GM18519 (cell line): ENCODE data around the gene ACAA2.
"Not testable (repeated sequence)": the region's sequence is repeated elsewhere in the genome, so short reads cannot be mapped to it uniquely, and the experiment has no call there.

Experiments used
- ATAC-seq: cut with Tn5 transposase; IDR thresholded peaks from one replicate; pipeline ENCODE4 v1.9.1; 2021; ENCODE audit warnings: mild to moderate bottlenecking, moderate library complexity; ENCODE audit not compliant: unreplicated experiment, low FRiP score

The ACAA2 gene

DNA sequence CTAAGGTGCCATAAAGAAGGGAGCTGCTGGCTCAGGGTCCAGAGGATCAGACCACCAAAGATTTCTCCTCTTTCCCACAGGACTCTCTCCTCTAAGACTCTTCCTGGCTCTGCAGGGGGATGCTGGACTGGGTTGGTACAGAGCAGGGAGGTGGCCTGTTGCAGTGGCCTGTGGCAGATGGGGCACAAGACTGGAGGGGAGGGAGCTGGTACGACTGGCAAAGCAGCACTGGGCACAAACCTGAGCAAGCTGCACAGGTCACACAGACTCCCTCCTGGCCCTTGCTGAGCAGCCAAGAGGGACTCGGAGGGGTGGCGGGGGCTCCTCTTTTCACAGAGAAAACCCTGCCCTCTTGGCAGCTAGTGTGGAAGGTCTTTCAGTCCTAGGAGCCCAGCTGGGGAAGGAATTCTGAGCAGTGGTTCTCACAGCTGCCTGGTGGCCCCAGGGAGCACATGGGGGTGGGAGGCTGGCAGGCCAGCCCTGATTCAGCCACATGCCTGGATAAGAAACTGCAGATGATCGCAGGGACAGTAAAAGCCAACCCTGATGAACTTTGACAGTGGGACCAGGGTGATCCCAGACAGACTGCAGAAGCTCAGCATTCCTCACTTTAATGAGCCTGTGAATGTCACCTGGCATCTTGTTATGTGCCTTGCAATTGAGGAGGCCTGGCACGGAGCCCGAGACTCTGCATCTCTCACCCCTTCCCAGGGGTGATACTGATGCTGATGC lies 32.5 kb upstream of the ACAA2 start:
- no peak for ATAC-seq

DNA sequence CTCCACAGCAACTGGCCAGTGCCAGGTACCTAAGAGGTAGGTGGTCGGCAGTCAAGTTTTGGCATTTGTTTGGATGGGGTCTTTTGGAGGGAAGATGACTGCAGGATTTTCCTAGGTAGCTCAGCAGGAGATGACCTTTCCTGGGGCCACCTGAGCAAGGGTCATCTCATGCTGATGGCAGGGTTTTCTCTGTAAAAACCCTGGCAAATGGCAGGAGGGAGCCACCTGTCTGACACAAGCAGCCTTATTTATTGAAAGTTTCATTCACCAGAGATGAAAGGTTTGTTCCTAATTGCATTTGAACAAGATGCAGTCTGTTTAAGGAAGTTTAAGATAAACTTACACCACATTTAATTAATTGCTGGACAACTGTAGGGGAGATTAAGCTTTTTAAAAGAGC lies 31.6 kb upstream of the ACAA2 start:
- no peak for ATAC-seq

DNA sequence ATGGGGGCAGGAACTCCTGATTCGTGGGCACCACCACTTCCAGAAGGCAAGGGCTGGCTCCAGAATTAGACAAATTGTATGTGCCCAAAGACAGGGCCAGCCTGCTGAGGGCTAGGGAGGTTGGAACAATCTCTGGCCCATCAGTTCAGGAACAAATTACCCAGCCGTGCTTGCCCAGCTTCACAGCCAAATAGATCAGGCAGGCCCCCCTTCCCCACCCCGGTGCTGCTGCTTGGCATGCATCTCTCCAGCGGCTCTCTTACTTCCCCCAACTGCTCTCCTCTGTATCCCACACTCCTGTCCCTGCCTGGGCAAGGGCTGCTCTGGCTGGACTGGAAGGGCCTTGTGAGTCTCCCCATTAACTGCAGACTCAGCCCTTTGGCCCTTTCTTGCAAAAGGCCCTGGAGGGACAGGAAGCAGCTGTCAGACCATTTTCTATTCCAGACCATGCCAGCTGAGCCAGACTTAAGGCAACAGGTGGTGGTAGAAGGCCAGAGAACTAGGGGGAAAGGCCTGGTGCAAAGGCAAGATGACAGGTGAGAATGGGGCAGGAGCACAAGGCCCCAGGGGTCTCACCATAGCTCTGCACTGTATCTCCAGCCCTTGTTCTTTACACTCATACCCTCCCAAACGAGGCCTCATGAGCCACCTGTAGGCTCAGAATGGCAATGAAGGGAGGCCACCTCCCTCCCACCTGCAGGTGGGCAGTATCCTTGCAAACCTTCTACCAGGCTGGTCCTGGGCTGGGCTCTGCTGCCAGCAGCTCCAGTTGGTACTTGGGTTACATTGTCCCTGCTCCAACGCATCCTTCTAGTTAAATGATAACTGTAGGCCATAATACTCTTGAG lies 30.7 kb upstream of the ACAA2 start:
- ATAC-seq = no peak

DNA sequence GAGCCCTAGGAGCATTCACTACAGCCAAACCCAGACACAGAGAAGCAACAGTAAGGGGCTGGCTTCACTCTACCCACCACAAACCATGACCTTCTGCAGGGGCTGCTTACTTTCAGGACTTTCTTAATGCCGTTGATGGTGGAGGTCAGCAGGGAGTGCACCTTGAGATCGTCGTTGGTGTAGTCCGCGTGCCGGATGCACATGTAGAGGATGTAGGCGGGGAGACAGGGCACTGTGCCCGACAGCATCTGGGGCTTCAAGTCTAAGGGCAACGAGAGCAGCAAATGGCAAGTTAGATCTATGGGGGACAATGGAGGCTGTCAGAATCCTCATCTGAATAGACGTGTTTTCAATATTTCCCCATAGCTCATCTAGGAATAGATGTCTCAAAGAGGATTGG lies 29.8 kb upstream of the ACAA2 start:
- ATAC-seq = no peak

DNA sequence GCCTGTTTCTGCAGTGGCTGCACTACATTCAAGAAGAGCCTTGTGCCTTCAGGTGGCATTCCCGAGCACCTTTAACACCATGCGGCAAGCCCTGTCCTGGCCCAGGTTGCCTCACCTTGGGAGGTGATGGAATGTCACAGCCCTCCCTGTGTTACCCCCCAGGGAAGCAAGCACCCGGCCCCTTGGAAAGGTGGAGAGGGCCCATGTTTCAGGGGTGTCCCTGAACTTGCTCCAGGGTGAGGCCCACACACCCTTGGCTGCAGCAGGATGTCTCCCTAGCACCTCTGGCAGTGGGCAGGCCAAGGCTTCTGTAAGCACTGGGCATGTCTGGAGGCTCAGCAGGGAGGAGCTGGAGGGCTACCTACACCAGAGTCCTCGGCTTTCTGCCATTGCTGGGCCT lies 29.3 kb upstream of the ACAA2 start:
- no peak for ATAC-seq

DNA sequence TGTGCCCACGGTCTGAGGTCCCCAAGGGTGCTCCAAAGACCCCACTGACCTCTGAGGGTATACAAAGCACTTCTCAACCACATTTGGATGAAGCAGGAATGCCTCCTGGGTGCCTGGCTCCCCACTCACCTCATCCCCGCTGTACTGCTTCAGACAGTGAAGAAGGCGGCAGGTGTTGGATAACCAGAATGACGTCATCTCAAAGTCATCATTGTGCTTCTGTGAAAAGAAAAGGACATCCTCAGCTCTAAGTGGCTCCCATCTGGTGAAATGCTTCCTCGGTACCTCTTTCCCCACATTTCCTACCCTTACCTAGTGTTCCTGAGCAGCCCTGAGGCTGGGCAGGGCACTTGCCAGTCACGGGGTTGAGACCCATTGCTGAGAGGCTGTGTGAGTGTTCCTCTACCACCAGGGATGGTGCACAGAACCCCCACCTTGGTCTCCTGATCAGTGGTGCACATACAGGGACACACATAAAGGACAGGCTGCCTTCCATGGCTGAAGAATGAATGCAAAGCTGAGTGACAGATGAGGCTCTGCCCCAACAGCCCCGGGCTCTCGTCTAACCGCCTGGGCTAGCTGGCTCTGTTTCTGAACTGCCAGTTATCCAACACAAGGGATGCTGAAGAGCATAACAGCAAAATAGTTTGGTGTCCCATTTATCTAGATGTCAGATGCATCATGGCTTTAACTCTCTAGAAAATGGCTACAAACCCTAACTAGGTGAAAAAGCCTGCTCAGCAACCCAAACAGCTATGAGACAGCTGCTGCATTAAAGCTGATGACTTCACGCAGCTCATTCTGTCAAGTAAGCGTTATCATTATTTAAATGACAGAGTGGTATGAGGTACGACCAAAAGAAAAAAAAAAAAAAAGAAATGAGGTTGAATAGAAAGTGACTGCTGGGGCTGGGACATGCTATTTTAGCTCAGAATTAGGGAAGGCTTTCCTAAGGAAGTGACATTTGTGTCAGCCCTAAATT lies 28.2 kb upstream of the ACAA2 start:
- ATAC-seq = no peak

DNA sequence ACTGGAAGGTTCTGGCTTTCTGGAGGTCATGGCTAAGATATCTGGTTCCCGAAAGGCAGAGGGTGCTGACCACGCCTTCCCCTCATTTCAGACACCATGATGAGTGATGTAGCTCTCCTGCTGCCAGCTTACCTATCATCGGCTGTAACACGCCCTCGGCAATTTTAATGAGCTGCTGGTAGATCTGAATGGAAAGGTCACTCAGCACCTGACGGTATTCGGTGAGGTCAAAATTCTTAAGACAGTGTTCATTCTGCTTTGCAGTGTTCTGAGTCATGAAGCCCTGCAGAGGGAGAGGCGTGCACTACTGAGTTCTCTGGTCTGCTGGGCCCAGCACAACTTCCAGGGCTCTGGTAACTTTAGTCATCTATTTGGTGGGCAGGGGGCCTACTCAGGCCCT lies 25.7 kb upstream of the ACAA2 start:
- no peak for ATAC-seq

DNA sequence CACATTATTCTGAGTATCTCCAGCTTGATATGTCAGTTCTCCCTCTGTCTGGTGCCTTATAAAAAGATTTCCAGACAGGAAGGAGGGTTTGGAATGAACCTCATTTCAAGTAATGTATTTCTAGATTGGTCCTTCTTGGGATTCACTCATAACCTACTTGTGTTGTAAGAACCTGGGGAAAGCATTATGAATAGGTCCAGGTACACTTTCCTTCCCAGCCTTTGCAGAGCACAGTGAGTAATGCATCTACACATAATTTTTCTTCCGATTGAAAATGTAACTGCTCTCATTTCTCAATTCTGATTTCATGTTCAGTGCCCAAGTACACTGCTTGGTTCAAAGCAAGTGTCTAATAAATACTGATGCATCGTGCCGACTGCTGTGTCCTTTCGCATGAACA lies 25.0 kb upstream of the ACAA2 start:
- ATAC-seq = no peak

DNA sequence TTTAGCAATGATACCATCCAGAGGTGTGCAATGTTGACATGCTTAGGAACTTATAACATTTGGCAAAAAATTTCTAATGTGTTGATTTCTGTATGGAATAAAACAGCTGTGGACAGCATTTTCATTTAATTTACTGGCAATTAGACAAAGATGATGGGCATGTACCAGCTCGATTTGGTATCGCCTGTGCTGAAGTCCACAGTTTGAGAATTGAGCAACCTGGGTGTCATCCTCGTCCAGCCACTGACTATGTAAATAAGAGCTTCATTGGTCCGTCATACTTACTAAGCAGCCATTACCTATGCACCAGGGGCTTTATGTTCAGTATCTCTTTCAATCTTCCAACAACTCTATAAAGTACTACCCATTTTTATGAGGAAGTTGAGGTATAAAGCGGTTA lies 24.6 kb upstream of the ACAA2 start:
- ATAC-seq = no peak

DNA sequence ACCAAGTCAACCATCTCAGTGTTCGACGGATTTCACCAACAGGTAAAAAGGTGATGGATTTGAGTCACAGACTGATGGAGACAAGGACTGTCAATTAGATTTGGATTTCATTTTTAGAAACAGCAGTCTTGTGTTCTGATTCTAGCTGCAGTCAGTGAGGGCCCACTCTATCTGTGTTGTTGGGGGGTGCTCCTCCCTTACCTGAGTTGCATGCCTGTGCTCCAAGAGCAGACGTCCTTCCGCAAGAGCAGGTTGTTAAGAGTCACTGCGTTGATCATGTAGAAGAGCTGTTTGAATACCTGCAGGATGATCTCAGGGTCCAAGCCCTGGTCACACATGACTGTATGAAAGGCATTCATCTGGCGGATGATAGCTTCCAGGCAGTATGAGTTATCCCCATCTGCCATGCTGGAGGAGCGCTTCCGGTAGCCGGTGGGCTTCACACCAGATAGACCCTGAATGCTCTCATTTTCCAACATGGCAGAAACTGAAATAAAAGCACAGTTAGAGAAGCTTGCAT lies 24.0 kb upstream of the ACAA2 start:
- ATAC-seq = not testable (repeated sequence)

DNA sequence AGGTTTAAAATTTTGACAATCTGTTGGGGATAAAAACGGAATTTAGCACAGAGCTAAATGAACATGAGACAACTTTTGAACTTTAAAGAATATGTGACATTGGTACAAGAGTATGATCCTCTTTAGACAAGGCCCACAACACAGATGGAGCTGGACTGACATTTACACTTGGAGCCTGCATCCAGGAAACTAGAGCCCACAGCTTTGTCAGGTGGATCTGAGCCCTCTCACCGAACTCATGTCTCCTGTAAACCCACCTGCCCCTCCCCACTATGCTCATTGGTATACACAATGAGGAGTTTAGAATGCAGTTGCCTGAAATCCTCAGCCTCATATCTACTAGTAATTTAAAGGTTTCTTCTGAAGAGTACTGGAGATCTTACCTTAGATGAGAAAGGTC lies 22.1 kb upstream of the ACAA2 start:
- ATAC-seq = no peak

DNA sequence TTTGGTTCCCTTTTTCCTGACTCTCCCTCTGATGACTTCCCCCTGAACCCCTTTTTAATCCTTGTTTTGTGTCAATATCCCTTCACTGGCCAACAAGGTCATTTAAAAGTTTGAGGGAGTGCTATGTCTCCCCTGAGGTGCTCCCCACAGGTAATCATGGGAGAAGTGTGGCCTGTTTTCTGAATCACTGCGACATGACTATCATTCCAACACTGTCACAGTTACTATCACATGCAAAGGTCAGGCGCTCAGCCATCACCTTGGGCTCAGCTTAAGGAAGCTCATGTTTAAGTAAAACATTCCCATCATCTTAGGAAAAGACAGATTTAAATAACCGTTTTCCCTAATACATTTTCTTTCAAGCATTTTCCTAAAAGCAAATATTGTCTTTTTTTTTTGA lies 20.9 kb upstream of the ACAA2 start:
- no peak for ATAC-seq

DNA sequence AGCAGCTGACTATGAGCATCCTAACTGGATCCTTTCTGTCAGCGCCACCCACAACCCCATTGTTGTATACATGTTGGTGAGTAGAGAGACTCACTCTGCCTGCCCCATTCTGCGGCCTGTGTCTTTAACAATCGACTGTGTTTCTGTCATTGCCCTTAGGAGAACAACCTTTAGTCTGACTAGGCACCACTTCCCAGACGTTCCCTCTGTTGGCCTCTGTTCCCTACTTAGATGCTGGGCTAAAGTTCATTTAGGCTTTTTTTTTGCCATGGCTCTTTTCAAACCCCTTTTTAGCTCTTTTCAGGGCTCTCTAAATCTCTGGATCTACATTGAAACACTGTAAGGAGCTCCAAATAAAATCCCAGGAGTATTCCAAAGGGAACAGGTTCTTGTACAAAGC lies 20.5 kb upstream of the ACAA2 start:
- ATAC-seq = no peak

DNA sequence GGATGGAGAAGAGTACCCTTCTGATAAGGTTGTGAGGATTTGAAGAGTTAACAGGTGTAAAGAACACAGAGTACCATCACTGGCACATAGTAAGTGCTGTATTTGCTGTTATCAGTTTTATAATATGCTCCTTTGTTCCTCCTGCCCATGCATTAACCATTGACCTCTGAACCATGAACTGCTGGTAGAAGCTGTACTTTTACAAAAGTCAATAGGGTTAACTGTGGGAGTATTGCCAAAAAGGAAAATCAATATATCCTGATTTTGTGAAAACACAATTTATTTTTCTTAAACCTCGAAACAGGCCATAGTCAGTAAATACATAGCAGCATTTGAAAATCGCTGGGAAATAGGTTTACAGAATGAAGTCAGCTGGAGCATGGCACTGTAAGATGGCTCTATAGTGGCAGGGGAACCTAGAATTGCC lies 18.9 kb upstream of the ACAA2 start:
- no peak for ATAC-seq

DNA sequence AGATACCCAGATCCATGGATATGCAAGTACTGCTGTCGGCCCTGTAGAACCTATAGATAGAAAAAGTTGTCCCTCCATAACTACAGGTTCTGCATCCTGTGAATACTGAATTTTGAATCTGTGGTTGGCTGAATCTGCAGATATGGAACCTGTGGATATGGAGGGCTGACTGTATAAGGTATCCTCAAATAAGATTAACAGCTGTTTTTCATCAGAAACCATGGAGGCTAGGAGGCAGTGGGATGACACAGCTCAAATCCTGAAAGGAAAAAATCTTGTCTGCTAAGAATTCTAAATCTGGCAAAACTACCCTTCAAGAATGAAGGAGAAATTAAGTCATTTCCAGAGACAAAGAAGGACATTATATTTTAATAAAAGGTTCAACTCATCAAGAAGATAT lies 14.7 kb upstream of the ACAA2 start:
- no peak for ATAC-seq

DNA sequence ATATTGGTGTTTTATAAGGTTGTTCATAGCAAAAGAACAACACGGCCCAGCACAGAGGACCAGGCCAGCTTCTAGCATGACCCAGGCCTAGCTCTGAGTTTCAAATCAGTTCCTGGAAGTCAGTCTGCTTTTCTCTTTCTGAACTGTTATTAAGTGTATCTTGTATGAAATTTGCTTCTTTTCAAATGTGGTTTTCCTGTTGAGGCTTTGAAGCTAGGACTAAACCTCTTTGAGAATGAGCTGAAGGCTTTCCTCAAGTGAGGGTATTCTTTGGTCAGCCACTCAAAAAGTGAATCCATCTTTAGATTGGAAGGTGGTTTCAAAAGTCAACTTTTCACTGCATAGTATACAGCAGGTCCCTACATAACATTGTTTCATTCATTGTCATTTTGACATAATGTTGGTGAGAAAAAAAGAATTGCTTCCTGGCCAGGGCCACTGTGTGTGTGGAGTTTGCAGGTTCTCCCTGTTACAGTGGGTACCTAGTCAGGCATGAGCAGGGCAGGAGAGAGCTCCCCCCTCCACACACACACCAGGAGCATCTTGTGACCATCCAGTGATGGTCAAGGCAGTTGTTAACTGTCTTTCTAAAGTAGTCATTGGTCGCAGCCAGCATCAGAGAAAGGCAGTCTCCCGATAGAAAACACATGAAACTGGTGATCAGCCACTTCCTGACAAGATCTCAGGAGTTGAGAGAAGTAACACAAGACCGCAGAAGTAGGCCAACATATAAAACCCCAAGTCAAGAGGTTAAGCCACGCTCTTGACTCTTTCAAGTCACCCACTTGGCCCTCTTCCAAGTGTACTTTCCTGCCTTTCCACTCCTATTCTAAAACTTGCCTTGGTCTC lies 6.7 kb upstream of the ACAA2 start:
- no peak for ATAC-seq

DNA sequence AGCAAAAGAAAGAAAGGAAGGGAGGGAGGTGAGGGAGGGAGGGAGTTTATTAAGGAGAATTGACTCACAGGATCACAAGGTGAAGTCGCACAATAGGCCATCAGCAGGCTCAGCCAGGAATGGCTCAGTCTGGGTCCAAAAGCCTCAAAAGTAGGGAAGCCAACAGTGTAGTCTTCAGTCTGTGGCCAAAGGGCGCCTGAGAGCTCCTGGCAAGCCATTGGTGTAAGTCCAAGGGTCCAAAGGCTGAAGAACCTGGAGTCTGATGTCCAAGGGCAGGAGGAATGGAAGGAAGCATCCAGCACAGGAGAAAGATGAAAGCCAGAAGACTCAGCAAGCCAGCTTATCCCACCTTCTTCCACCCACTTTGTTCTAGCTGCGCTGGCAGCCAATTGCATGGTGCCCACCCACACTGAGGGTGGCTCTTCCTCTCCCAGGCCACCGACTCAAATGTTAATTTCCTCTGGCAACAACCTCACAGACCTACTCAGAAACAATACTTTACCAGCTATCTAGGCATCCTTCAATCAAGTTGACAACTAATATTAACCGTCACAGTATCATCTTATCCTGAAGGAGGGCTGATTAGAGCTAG lies 5.8 kb upstream of the ACAA2 start:
- ATAC-seq = no peak

DNA sequence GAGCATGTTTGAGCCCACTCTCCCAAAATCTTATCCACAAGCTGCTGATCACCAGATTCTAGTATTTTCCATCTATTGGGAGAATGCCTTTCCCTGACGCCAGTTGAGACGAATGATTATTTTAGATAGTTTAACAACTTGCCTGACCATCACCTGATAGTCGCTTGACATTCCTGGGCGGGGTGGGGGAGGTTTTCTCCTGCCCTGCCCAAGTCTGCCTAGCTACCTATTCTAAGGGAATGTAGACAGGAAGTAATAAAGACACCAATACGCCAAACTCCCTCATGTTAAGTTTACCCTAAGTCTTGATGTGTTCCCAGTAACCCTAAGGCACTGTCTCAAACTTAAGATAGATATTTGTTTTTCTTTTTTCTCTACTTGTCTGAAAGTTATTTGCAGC lies 4.6 kb upstream of the ACAA2 start:
- no peak for ATAC-seq

DNA sequence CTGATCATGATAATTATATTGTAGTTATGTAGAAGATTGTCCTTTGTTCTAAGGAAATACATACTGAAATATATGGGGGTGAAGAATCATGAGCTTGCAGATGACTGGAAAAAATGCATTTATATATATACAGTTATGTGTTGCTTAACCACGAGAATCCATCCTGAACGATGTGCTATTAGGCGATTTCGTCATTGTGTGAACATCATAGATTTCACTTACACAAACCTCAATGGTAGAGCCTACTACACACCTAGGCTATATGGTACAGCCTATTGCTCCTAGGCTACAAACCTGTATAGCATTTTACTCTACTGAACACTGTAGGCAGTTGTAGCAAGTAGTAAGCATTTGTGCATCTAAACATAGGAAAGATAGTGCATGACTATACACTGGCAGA lies 2.6 kb upstream of the ACAA2 start:
- ATAC-seq = no peak
